HUES64 (cell line): ENCODE data around the gene EPRS1. TPM values are rescaled to one million over a fixed set of nuclear protein-coding genes. Genes with fewer than 3 reads are reported as not detected.
"Not testable (repeated sequence)": the region's sequence is repeated elsewhere in the genome, so short reads cannot be mapped to it uniquely, and the experiment has no call there.

Experiments
- H3K27ac ChIP-seq: 2 replicates; pipeline ENCODE4 v1.7.0; 2013; ENCODE audit warnings: low read depth, low read length, inconsistent platforms
- H3K27me3 ChIP-seq: 2 replicates; pipeline ENCODE4 v1.6.1; 2013; ENCODE audit warnings: mild to moderate bottlenecking, low read length; ENCODE audit not compliant: insufficient read depth
- H3K36me3 ChIP-seq: 2 replicates; pipeline ENCODE4 v1.6.1; 2013; ENCODE audit warnings: mild to moderate bottlenecking, low read length; ENCODE audit not compliant: insufficient read depth
- H3K4me1 ChIP-seq: 2 replicates; pipeline ENCODE4 v1.6.1; 2013; ENCODE audit warnings: mild to moderate bottlenecking, low read length, moderate library complexity; ENCODE audit not compliant: insufficient read depth
- H3K4me3 ChIP-seq: 2 replicates; pipeline ENCODE4 v1.5.1; 2013; ENCODE audit warnings: mild to moderate bottlenecking, low read length, moderate library complexity
- H3K9ac ChIP-seq: 2 replicates; pipeline ENCODE4 v1.6.1; 2013; ENCODE audit warnings: mild to moderate bottlenecking, low read depth, low read length
- H3K9me3 ChIP-seq: 2 replicates; pipeline ENCODE4 v1.6.1; 2013; ENCODE audit warnings: low read depth, low read length; ENCODE audit not compliant: insufficient read depth
- WGBS: fragments of 150-250, 120-280 bp; methylation state at CpG from one replicate; pipeline ENCODE4 v1.1.7; 2013; ENCODE audit warnings: missing lambda C conversion rate; 5-methylcytosine and 5-hydroxymethylcytosine counted together
- polyA plus RNA-seq, 2 experiments: library from polyadenylated mRNA; stranded (reverse); fragments of 50-300 nt; gene quantifications; one replicate each; pipeline ENCODE4 v1.2.3, GENCODE V29; 2013

EPRS1 gene
- polyA plus RNA-seq (2013, experiment 1 of 2) = 89.4 TPM
- polyA plus RNA-seq (2013, experiment 2 of 2) = 92.9 TPM

- peak within 1 kb of the TSS; percentile 54 for H3K27ac ChIP-seq
- H3K27me3 ChIP-seq = no peaks in the 10 kb centered on the region
- H3K9me3 ChIP-seq = no peaks in the 10 kb centered on the region
- peak within 1 kb of the TSS; percentile 82 for H3K9ac ChIP-seq
- H3K36me3 ChIP-seq = peaks cover 9% of the 10 kb centered on the region; the same call in 1 of the 2 replicates
- no peaks in the 10 kb centered on the region for H3K4me1 ChIP-seq
- WGBS = under 1% methylated on average over 68 of the region's 71 CpGs
- H3K4me3 ChIP-seq = peak within 1 kb of the TSS; percentile 71
These were observed at the start of gene EPRS1 for GRCh38 chr1:220046052-220046930. Gene EPRS1 (minus strand): TSS chr1:220046505. CDS start chr1:220046388, 117 bp downstream.

GRCh38 chr1:220094016-220094911, 48.0 kb upstream of the EPRS1 start, which contains the start of gene IARS2:
Gene IARS2 (plus strand): TSS chr1:220094132. CDS start chr1:220094217, 85 bp downstream.
- Histone ChIP-seq H3K36me3 (peaks cover 31% of the 10 kb centered on the region), H3K9me3 (no peaks in the 10 kb centered on the region), H3K9ac (peak within 1 kb of the TSS; percentile 90), H3K4me1 (0 out of 2 replicates have a peak, but pooled peaks cover 3% of the 10 kb centered on the region), H3K4me3 (peak within 1 kb of the TSS; percentile 89), H3K27ac (peak within 1 kb of the TSS; percentile 79), H3K27me3 (no peaks in the 10 kb centered on the region)
- WGBS = 2% methylated on average over 69 of the region's 73 CpGs

GRCh38 chr1:220093361-220094015, 47.2 kb upstream of the EPRS1 start:
- H3K27me3 ChIP-seq = no peaks in the 10 kb centered on the region
- peaks cover 24% of the 10 kb centered on the region for H3K36me3 ChIP-seq
- H3K9me3 ChIP-seq = no peaks in the 10 kb centered on the region
- 36% methylated on average over 12 of the region's 12 CpGs for WGBS
- no peak overlapping the region for H3K27ac ChIP-seq
- H3K4me1 ChIP-seq = 0 out of 2 replicates have a peak, but pooled peaks cover 3% of the 10 kb centered on the region
- 0 out of 2 replicates have a peak overlapping the region, but pooled peaks have one; percentile 1 for H3K4me3 ChIP-seq
- H3K9ac ChIP-seq = no peak overlapping the region

GRCh38 chr1:220092694-220093093, 46.4 kb upstream of the EPRS1 start:
- H3K9ac ChIP-seq = no peak overlapping the region
- peaks cover 17% of the 10 kb centered on the region for H3K36me3 ChIP-seq
- H3K27me3 ChIP-seq = no peaks in the 10 kb centered on the region
- H3K4me1 ChIP-seq = 0 out of 2 replicates have a peak, but pooled peaks cover 3% of the 10 kb centered on the region
- H3K9me3 ChIP-seq = no peaks in the 10 kb centered on the region
- no peak overlapping the region for H3K27ac ChIP-seq
- 100% methylated on average over 1 of the region's 1 CpG for WGBS
- H3K4me3 ChIP-seq = no peak overlapping the region

GRCh38 chr1:220089650-220090556, 43.6 kb upstream of the EPRS1 start, which contains the start of gene BPNT1:
Gene BPNT1 (minus strand): TSS chr1:220089788. CDS start chr1:220079846, 9,942 bp downstream.
- H3K9me3 ChIP-seq = no peaks in the 10 kb centered on the region
- H3K27me3 ChIP-seq = no peaks in the 10 kb centered on the region
- no peaks in the 10 kb centered on the region for H3K36me3 ChIP-seq
- peak within 1 kb of the TSS; percentile 77 for H3K4me3 ChIP-seq
- peak within 1 kb of the TSS; percentile 43; the same call in 1 of the 2 replicates for H3K9ac ChIP-seq
- WGBS = 4% methylated on average over 32 of the region's 35 CpGs
- H3K27ac ChIP-seq = no peak within 1 kb of the TSS
- H3K4me1 ChIP-seq = 0 out of 2 replicates have a peak, but pooled peaks cover 3% of the 10 kb centered on the region

GRCh38 chr1:220086261-220086686, 40.0 kb upstream of the EPRS1 start:
- not testable (repeated sequence) for H3K27ac ChIP-seq, H3K9ac ChIP-seq, H3K4me1 ChIP-seq, H3K4me3 ChIP-seq, H3K9me3 ChIP-seq, H3K27me3 ChIP-seq, H3K36me3 ChIP-seq
- 87% methylated on average over 15 of the region's 15 CpGs for WGBS

GRCh38 chr1:220084460-220084859, 38.2 kb upstream of the EPRS1 start:
- Histone ChIP-seq H3K4me1 (no peaks in the 10 kb centered on the region), H3K4me3 (no peak overlapping the region), H3K9ac (no peak overlapping the region), H3K27me3 (no peaks in the 10 kb centered on the region), H3K27ac (no peak overlapping the region), H3K36me3 (no peaks in the 10 kb centered on the region), H3K9me3 (no peaks in the 10 kb centered on the region)
- WGBS = no CpG with 5 or more reads among the region's 1 CpG

- Histone ChIP-seq H3K4me1 (no peaks in the 10 kb centered on the region), H3K9ac (no peak overlapping the region), H3K27ac (no peak overlapping the region), H3K9me3 (no peaks in the 10 kb centered on the region), H3K4me3 (no peak overlapping the region), H3K27me3 (no peaks in the 10 kb centered on the region), H3K36me3 (peaks cover 6% of the 10 kb centered on the region)
- 96% methylated on average over 2 of the region's 3 CpGs for WGBS
These were observed 31.6 kb upstream of the EPRS1 start for GRCh38 chr1:220077887-220078286.

- Histone ChIP-seq H3K4me3 (no peak overlapping the region), H3K4me1 (no peaks in the 10 kb centered on the region), H3K27ac (no peak overlapping the region), H3K9me3 (no peaks in the 10 kb centered on the region), H3K9ac (no peak overlapping the region), H3K36me3 (peaks cover 13% of the 10 kb centered on the region), H3K27me3 (no peaks in the 10 kb centered on the region)
- 95% methylated on average over 4 of the region's 4 CpGs for WGBS
These were observed 30.8 kb upstream of the EPRS1 start for GRCh38 chr1:220076861-220077762.
